GM21619 (cell line): ENCODE measurements around the gene YWHAQ.
A peak's percentile ranks its signal among the peaks of the same experiment; 100 is the strongest.

Experiments used
- ATAC-seq: cut with Tn5 transposase; IDR thresholded peaks from one replicate; pipeline ENCODE4 v1.9.1; 2021; ENCODE audit not compliant: unreplicated experiment

YWHAQ gene

GRCh38 chr2:9630736-9631552, at the start of gene YWHAQ:
Gene YWHAQ, minus strand, starts transcription at chr2:9630997. Its CDS starts 545 bp downstream, at chr2:9630452.
- peak; percentile 88 for ATAC-seq

- ATAC-seq, result no peak
These were observed 49.3 kb upstream of the YWHAQ start for GRCh38 chr2:9680082-9680481.

DNA sequence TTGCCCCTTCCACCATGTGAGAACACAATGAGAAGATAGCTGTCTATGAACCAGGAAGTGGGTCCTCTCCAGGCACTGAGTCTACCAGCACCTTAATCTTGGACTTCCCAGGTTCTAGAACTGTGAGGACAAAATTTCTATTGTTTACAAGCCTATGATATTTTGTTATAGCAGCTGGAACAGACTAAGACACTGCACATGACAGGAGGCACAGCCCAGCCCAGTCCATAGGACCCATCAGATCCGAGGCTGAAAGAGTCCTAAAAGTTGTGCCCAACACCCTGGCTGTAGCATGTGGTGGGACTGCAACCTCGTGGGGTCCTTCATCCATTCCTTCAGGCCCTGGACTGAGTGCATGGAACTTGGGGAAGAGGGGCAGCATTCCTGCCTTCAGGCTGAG, 48.4 kb upstream of the YWHAQ start:
- ATAC-seq, result no peak

DNA sequence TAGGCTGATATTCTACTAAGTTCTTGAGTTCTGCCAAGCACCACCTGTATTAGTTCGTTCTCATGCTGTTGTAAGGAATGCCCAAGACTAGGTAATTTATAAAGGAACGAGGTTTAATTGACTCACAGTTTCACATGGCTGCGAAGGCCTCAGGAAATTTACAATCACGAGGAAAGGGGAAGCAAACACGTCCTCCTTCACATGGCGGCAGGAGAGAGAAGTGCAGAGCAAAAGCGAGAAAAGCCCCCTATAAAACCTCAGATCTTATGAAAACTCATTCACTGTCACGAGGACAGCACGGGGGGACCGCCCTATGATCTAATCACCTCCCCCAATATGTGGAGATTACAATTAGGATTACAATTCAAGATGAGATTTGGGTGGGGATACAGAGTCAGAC, 47.7 kb upstream of the YWHAQ start:
- no peak for ATAC-seq

GRCh38 chr2:9675415-9676351, 44.9 kb upstream of the YWHAQ start:
- no peak for ATAC-seq

DNA sequence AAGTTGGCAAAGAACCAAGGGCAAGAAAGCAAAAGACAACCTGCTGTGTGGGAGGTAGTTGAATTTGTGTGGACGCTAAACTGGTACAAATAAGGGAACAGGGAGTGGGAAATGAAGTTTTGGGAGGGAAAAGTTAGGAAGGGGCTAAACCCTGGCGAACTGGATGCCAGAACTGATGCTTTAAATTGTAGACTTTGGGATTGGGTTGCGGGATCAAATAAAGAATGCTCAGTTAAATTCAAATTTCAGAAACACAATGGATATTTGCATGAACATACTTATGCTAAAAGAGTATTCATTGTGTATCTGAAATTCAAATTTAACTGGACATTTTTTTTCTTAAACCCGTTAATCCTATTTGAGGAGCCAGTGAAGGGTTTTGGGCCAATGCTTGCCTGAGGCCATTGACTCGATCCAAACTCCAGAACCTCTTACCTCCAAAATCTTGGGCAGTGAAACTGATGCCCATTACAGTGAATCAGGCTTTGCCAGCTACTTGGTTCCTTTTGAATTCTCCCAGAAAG, 44.2 kb upstream of the YWHAQ start:
- ATAC-seq, result no peak

- ATAC-seq, result no peak
These were observed 43.2 kb upstream of the YWHAQ start for GRCh38 chr2:9673914-9674481.

DNA sequence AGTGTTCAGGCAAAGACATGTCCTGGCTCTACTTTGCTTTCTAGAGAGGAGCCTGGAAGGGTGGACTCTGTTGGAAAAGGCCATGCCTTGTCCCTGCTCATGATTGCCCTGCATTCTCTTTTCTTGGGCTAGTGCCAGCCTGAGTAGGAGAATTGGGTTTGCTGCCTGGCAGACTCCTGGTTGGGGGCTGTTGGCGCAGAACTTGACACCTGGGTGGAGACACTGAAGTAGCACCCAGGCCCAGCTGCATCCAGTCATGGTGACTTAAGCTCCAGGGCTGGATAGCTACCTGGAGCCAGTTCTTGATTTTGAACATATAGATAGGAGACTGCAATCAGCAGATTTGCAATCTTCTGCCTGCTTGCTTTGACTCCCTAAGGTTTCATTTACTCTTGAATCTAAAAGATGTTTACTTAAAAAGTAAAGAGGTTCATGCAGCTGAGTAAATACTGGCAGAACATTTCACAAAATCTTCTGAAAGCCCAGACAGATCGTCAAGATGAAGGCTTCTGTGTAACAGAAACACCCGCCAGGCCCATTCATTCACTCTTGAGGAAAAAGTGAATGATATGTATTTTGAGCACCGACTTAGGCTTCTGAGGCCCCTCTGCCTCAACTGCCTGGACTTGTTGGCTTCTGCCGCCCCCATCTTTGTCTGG, 38.0 kb upstream of the YWHAQ start:
- no peak for ATAC-seq

DNA sequence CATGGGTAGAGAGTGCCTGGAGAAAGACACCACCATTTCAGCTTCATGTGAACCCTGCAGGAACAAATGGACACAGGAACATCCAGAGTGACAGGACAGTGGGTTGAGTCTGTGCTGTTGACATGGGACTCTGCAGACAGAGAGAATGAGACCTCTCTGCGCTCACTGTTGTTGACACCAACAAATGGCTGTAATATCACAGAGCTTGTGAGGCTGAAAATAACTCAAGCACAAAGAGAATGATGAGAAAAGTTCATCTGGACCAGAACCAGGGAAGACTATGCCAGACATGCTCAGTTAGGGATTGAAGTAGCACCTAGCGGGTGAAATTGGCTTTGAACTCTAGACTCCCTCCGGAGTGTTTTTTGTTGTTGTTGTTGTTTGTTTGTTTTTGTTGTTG, 37.0 kb upstream of the YWHAQ start:
- ATAC-seq, result no peak

DNA sequence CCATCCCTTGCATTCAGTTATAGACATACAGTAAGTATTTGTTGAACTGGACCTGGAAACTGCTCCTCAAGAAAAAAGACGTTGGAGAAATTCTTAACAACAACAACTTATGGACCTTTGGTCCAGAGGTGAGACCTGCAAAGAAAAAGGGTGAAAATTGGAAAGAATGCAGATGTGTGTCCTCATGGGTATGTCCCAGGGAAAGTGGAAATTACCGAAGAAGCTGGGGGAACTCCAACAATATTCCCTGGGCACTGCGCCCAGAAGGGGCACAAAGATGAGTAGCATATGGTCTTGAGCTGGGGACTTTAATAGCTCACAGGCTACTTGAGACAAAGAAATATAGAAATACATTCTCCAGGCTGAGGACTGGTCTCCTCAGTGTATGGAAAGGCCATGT, 35.5 kb upstream of the YWHAQ start:
- no peak for ATAC-seq

DNA sequence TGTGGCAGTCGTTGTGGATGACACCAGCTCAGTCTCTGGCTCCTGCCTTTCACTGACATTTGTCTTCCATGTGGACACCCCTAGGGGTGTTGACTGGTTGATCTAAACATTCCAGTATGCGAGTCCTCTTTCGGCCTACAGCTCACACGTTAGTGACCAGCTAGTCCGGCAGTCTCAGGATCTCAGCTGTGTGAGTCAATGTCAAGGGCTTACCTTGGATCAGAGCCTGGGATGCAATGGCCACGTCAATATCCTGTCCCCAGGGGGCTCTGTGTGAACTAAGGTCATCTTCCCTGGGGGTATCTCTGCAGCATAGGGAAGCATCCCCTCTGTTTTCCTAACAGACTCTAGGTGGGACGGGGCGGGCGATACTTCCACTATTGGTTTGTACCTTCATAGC, 35.1 kb upstream of the YWHAQ start:
- no peak for ATAC-seq

DNA sequence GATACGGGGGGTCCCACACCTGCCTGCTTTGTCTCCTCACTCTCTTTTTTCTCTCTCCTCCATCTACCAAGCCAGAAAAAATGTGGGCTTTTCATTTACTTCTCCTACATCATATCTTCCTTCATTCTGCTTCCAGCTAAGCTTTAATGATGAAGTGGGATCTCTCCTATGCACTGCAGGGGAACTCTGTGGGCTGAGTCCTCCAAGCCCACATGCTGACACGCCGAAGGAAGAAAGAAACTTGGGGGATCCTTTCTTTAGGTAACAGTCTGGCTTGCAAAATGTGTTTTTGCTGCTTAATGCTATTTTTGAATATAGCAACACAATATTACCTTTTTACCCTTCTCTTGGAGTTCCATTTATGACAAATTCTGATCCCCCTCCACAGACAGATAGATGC, 33.6 kb upstream of the YWHAQ start:
- no peak for ATAC-seq

DNA sequence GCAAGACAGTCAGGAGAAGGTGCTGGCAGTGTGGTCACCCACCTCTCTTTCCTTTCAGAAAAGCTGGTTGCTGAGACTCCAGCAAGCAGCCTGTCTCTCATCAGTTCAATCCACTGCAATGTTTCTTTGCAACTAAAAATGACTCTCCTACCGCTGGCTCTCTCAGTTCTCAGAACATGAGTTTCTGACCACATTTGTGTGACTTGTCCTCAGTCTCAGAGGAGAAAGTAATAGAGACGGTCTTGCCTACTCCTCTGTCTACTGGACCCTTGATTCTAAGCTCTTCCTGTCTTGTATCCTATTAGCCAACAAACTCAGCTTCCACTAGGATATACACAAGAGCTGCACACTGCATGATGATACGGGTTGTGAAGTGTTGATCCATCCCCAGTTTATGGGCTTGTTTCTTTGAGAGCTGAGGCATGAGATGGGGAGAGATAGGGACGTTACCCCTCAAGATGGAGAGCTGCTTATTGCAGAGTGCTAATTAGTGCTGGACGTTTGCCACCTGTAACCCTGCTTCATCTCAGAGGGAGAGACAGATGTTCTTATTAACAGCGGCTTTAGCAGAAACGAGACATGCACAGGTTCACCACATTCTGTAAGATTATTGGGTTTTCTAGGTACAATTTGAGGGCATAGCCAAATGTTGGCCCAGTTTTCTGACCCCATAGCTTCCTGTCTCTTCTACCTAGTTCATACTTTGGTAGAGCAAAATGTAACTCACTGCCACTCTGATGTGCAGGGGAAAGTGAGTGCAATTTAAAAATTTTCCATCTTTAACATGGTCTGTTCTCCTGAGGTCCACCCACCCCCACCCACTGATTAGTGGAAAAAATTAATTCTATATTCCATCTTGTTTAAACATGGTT, 32.4 kb upstream of the YWHAQ start:
- peak; percentile 84 for ATAC-seq

- ATAC-seq, result no peak
These were observed 30.5 kb upstream of the YWHAQ start for GRCh38 chr2:9661261-9661660.

- ATAC-seq, result no peak
These were observed 30.0 kb upstream of the YWHAQ start for GRCh38 chr2:9660781-9661180.

DNA sequence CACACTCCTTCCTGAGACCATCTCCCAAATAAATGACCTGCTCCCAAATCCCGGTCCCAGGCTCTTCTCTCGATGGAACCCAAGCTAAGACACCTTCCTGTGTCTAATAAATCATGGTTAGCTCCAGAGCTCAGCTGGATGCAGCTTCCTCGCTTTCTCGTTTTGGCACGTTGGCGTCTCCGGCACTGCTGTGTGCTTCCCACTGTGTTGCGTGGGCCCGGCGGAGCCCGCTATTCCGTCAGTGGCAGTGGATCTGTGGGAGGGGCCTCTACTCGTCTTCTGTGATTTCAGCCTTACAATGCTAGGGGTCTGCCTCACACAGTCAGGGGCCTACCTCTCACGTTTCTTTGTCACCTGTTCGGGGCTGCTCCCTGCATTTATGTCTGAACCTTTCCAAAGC, 29.4 kb upstream of the YWHAQ start:
- no peak for ATAC-seq

GRCh38 chr2:9658972-9659371, 28.2 kb upstream of the YWHAQ start:
- ATAC-seq, result no peak

GRCh38 chr2:9657731-9658130, 26.9 kb upstream of the YWHAQ start:
- ATAC-seq, result no peak

- ATAC-seq, result no peak
These were observed 26.3 kb upstream of the YWHAQ start for GRCh38 chr2:9657083-9657482.

GRCh38 chr2:9656270-9656766, 25.5 kb upstream of the YWHAQ start:
- peak; percentile 86 for ATAC-seq
